NCI-H2171 (cell line): Measurements from ENCODE around the gene STAT3.
"Not testable (repeated sequence)": the region's sequence is repeated elsewhere in the genome, so short reads cannot be mapped to it uniquely, and the experiment has no call there.

ENCODE experiments used
- DNase-seq: peaks from one replicate; lab custom pipeline; 2025; lab: John Stamatoyannopoulos, UW

The STAT3 gene

GRCh38 chr17:42408061-42408460, 19.8 kb upstream of the STAT3 start:
- DNase-seq, result no peak

- peak; percentile 82 for DNase-seq
These were observed 19.1 kb upstream of the STAT3 start for GRCh38 chr17:42407289-42407836.

- no peak for DNase-seq
These were observed 18.5 kb upstream of the STAT3 start for GRCh38 chr17:42406615-42407288.

GRCh38 chr17:42405963-42406495, 17.8 kb upstream of the STAT3 start:
- DNase-seq, result peak; percentile 69

- no peak for DNase-seq
These were observed 16.8 kb upstream of the STAT3 start for GRCh38 chr17:42405076-42405475.

- DNase-seq, result no peak
These were observed 16.2 kb upstream of the STAT3 start for GRCh38 chr17:42404326-42405055.

GRCh38 chr17:42403150-42403549, 14.9 kb upstream of the STAT3 start:
- no peak for DNase-seq

GRCh38 chr17:42402117-42402516, 13.9 kb upstream of the STAT3 start:
- no peak for DNase-seq

- DNase-seq, result not testable (repeated sequence)
These were observed 12.7 kb upstream of the STAT3 start for GRCh38 chr17:42400844-42401375.

GRCh38 chr17:42399948-42400843, 12.0 kb upstream of the STAT3 start:
- DNase-seq, result no peak

GRCh38 chr17:42399121-42399520, 10.9 kb upstream of the STAT3 start:
- peak; percentile 89 for DNase-seq

- DNase-seq, result not testable (repeated sequence)
These were observed 7.4 kb upstream of the STAT3 start for GRCh38 chr17:42395601-42396000.

GRCh38 chr17:42394838-42395237, 6.6 kb upstream of the STAT3 start:
- DNase-seq, result no peak

- no peak for DNase-seq
These were observed 4.6 kb upstream of the STAT3 start for GRCh38 chr17:42392692-42393415.

GRCh38 chr17:42391439-42391838, 3.2 kb upstream of the STAT3 start:
- not testable (repeated sequence) for DNase-seq

GRCh38 chr17:42389899-42390298, 1.7 kb upstream of the STAT3 start:
- DNase-seq, result no peak

- DNase-seq, result no peak
These were observed 834 bp upstream of the STAT3 start for GRCh38 chr17:42389135-42389417.

GRCh38 chr17:42387661-42388380, 421 bp downstream of the STAT3 start:
- DNase-seq, result peak; percentile 42

- DNase-seq, result no peak
These were observed 1.2 kb downstream of the STAT3 start for GRCh38 chr17:42386777-42387657.

- DNase-seq, result no peak
These were observed 6.3 kb downstream of the STAT3 start for GRCh38 chr17:42381898-42382297.
